ENCODE measurements around the gene DOCK7.
A peak's percentile ranks its signal among the peaks of the same experiment; 100 is the strongest.
"Not testable (repeated sequence)": the region's sequence is repeated elsewhere in the genome, so short reads cannot be mapped to it uniquely, and the experiment has no call there.

The DOCK7 gene

GRCh38 chr1:62528015-62528414 lies 160.2 kb downstream of the DOCK7 start:
- no peak for DNase-seq

GRCh38 chr1:62527346-62527745 lies 160.8 kb downstream of the DOCK7 start:
- DNase-seq, result not testable (repeated sequence)

- no peak for DNase-seq
These were observed 164.3 kb downstream of the DOCK7 start for GRCh38 chr1:62523860-62524259.

- DNase-seq, result no peak
These were observed 171.6 kb downstream of the DOCK7 start for GRCh38 chr1:62516600-62516999.

GRCh38 chr1:62514746-62515423 lies 173.3 kb downstream of the DOCK7 start:
- DNase-seq, result no peak

- no peak for DNase-seq
These were observed 175.2 kb downstream of the DOCK7 start for GRCh38 chr1:62513013-62513412.

- no peak for DNase-seq
These were observed 179.2 kb downstream of the DOCK7 start for GRCh38 chr1:62509028-62509427.

GRCh38 chr1:62508187-62508758 lies 179.9 kb downstream of the DOCK7 start:
- peak; percentile 44 for DNase-seq

GRCh38 chr1:62500210-62500609 lies 188.0 kb downstream of the DOCK7 start:
- no peak for DNase-seq

GRCh38 chr1:62494137-62494536 lies 194.0 kb downstream of the DOCK7 start:
- no peak for DNase-seq

GRCh38 chr1:62493656-62494055 lies 194.5 kb downstream of the DOCK7 start:
- peak; percentile 38 for DNase-seq

GRCh38 chr1:62492521-62492920 lies 195.7 kb downstream of the DOCK7 start:
- no peak for DNase-seq

GRCh38 chr1:62487956-62488355 lies 200.2 kb downstream of the DOCK7 start:
- DNase-seq, result no peak

- DNase-seq, result no peak
These were observed 203.2 kb downstream of the DOCK7 start for GRCh38 chr1:62484824-62485468.

GRCh38 chr1:62481681-62482080 lies 206.5 kb downstream of the DOCK7 start:
- DNase-seq, result no peak

- DNase-seq, result no peak
These were observed 211.5 kb downstream of the DOCK7 start for GRCh38 chr1:62476525-62477219.

- peak; percentile 12 for DNase-seq
These were observed 221.1 kb downstream of the DOCK7 start for GRCh38 chr1:62467092-62467491.

- no peak for DNase-seq
These were observed 225.8 kb downstream of the DOCK7 start for GRCh38 chr1:62462370-62462769.

GRCh38 chr1:62457955-62458354 lies 230.2 kb downstream of the DOCK7 start:
- no peak for DNase-seq

- peak; percentile 64 for DNase-seq
These were observed 235.2 kb downstream of the DOCK7 start for GRCh38 chr1:62452951-62453350.

GRCh38 chr1:62450301-62450700 lies 237.9 kb downstream of the DOCK7 start:
- DNase-seq, result no peak

GRCh38 chr1:62448221-62448933 lies 239.8 kb downstream of the DOCK7 start:
- no peak for DNase-seq

GRCh38 chr1:62444701-62445100 lies 243.5 kb downstream of the DOCK7 start:
- DNase-seq, result no peak

Measured in EL (cell line).